ENCODE measurements around the gene RHCE.

DNA sequence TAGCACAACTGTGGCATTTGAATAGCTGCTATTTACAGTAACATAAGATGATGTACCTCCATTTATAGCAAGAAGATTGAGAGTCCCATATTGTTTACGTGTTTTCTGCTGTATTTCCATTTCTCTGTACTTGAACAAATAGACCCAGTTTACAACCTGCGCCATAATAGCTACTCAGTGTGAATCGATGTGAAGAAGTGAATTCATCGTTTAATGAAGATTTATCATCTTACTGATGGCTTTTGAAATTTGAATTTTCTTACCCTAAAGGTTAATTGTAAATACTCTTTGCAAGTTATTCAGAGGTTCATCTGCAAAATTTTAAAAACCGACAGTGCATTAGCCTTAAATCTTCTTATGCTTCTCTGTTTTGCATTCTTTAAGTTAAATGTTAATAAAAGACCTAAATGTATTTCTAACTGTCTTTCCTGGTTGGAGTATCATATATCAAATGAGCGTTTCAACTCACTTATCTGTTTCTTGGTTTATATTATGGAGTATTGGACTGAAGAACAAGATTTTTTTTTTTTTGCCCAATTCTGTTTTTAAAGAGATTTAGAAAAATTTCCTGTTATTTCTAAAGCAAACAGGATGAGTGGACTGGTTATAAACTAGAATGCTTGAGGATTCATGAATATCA is 12.2 kb upstream of the RHCE start:
- TF ChIP-seq POLR2A (IDR thresholded peaks at IDR 0.05; ENCODE audit: extremely low read depth, insufficient read length) (no peak), MYC (IDR thresholded peaks at IDR 0.05; ENCODE audit: low read depth, low read length) (no peak)
- TF ChIP-seq, protein P1, sequence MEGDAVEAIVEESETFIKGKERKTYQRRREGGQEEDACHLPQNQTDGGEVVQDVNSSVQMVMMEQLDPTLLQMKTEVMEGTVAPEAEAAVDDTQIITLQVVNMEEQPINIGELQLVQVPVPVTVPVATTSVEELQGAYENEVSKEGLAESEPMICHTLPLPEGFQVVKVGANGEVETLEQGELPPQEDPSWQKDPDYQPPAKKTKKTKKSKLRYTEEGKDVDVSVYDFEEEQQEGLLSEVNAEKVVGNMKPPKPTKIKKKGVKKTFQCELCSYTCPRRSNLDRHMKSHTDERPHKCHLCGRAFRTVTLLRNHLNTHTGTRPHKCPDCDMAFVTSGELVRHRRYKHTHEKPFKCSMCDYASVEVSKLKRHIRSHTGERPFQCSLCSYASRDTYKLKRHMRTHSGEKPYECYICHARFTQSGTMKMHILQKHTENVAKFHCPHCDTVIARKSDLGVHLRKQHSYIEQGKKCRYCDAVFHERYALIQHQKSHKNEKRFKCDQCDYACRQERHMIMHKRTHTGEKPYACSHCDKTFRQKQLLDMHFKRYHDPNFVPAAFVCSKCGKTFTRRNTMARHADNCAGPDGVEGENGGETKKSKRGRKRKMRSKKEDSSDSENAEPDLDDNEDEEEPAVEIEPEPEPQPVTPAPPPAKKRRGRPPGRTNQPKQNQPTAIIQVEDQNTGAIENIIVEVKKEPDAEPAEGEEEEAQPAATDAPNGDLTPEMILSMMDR (IDR thresholded peaks at IDR 0.05; ENCODE audit: low read depth, low read length): no peak
- TF ChIP-seq, protein P2, sequence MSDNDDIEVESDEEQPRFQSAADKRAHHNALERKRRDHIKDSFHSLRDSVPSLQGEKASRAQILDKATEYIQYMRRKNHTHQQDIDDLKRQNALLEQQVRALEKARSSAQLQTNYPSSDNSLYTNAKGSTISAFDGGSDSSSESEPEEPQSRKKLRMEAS (IDR thresholded peaks at IDR 0.05; ENCODE audit: low read depth, low read length): no peak

Data from NB4 (cell line).